OCI-LY1 (cell line): ENCODE results near the gene DUS3L.

Experiments used
- H2AFZ ChIP-seq: fragments of 200-600 bp; sonication (generic), shearing (Covaris generic); 2 replicates; pipeline ENCODE4 v1.6.0; 2014; ENCODE audit warnings: antibody characterized with exemption, mild to moderate bottlenecking, low read length
- H3F3A ChIP-seq: fragments of 200-600 bp; sonication (generic), shearing (Covaris generic); 2 replicates; pipeline ENCODE4 v1.6.0; 2014; ENCODE audit warnings: mild to moderate bottlenecking, antibody characterized with exemption, low read length, moderate library complexity; ENCODE audit not compliant: insufficient read depth
- H3K27ac ChIP-seq: fragments of 200-600 bp; sonication (generic); 2 replicates; pipeline ENCODE4 v1.5.1; 2014; ENCODE audit warnings: low read length, mixed run types, mild to moderate bottlenecking, low read depth; ENCODE audit not compliant: poor library complexity, severe bottlenecking
- H3K27me3 ChIP-seq: fragments of 200-600 bp; sonication (generic); 2 replicates; pipeline ENCODE4 v1.6.0; 2014; ENCODE audit warnings: antibody characterized with exemption, mild to moderate bottlenecking, low read length, moderate library complexity; ENCODE audit not compliant: insufficient read depth
- H3K36me3 ChIP-seq: fragments of 200-600 bp; sonication (generic); 2 replicates; pipeline ENCODE4 v1.6.1; 2014; ENCODE audit warnings: mild to moderate bottlenecking, antibody characterized with exemption, low read length, moderate library complexity, mixed read lengths; ENCODE audit not compliant: insufficient read depth
- H3K4me1 ChIP-seq: fragments of 200-600 bp; sonication (generic); 2 replicates; pipeline ENCODE4 v1.5.1; 2014; ENCODE audit warnings: mild to moderate bottlenecking, low read length, moderate library complexity; ENCODE audit not compliant: insufficient read depth, severe bottlenecking
- H3K4me2 ChIP-seq: fragments of 200-600 bp; sonication (generic), shearing (Covaris generic); 2 replicates; pipeline ENCODE4 v1.6.1; 2014; ENCODE audit warnings: low read length
- H3K4me3 ChIP-seq: fragments of 200-600 bp; sonication (generic); 2 replicates; pipeline ENCODE4 v1.5.1; 2014; ENCODE audit warnings: low read length, low read depth, mild to moderate bottlenecking, mixed read lengths; ENCODE audit not compliant: poor library complexity, severe bottlenecking
- H3K79me2 ChIP-seq: fragments of 200-600 bp; shearing (Covaris generic); 2 replicates; pipeline ENCODE4 v1.6.1; 2016; ENCODE audit warnings: mixed run types, low read length, mixed read lengths; ENCODE audit not compliant: insufficient read depth
- H3K9ac ChIP-seq: fragments of 200-600 bp; sonication (generic), shearing (Covaris generic); 2 replicates; pipeline ENCODE4 v1.6.1; 2014; ENCODE audit warnings: mild to moderate bottlenecking, low read length, mixed read lengths
- H3K9me2 ChIP-seq: fragments of 200-600 bp; sonication (generic), shearing (Covaris generic); 2 replicates; pipeline ENCODE4 v1.6.1; 2014; ENCODE audit warnings: low read depth, mild to moderate bottlenecking, low read length, mixed read lengths
- H3K9me3 ChIP-seq: fragments of 200-600 bp; shearing (Covaris generic); 2 replicates; pipeline ENCODE4 v1.6.1; 2014; ENCODE audit warnings: low read length, mixed read lengths
- H4K20me1 ChIP-seq: fragments of 200-600 bp; sonication (generic), shearing (Covaris generic); 2 replicates; pipeline ENCODE4 v1.6.0; 2016; ENCODE audit warnings: mild to moderate bottlenecking, low read length; ENCODE audit not compliant: insufficient read depth
- CTCF ChIP-seq: fragments of 200-600 bp; sonication (generic), shearing (Covaris generic); IDR thresholded peaks from 2 replicates; pipeline ENCODE4 v1.5.1; 2017; ENCODE audit warnings: mild to moderate bottlenecking, antibody characterized with exemption, low read length, moderate library complexity, mixed read lengths
- EZH2 ChIP-seq: fragments of 200-600 bp; sonication (generic), shearing (Covaris generic); IDR thresholded peaks from 2 replicates; pipeline ENCODE4 v1.8.0; 2017; ENCODE audit warnings: borderline replicate concordance, mixed run types, mild to moderate bottlenecking, antibody characterized with exemption, low read length, moderate library complexity, mixed read lengths

Gene DUS3L

GRCh38 chr19:5789886-5790558 is 941 bp downstream of the DUS3L start:
- no peak for TF ChIP-seq EZH2
- no peak for TF ChIP-seq CTCF
- H3K27ac ChIP-seq: peak overlapping the region; percentile 92
- H3K4me1 ChIP-seq: peaks cover 8% of the 10 kb centered on the region
- H3K9me3 ChIP-seq: no peaks in the 10 kb centered on the region
- no peaks in the 10 kb centered on the region for H3K27me3 ChIP-seq
- H3K79me2 ChIP-seq: no peaks in the 10 kb centered on the region
- H4K20me1 ChIP-seq: no peaks in the 10 kb centered on the region
- peaks cover 51% of the 10 kb centered on the region for H3K36me3 ChIP-seq
- peak overlapping the region; percentile 70 for H3K4me2 ChIP-seq
- H3K9ac ChIP-seq: peak overlapping the region; percentile 53
- no peaks in the 10 kb centered on the region for H3F3A ChIP-seq
- no peak overlapping the region for H2AFZ ChIP-seq
- peak overlapping the region; percentile 78 for H3K4me3 ChIP-seq
- no peaks in the 10 kb centered on the region for H3K9me2 ChIP-seq

DNA sequence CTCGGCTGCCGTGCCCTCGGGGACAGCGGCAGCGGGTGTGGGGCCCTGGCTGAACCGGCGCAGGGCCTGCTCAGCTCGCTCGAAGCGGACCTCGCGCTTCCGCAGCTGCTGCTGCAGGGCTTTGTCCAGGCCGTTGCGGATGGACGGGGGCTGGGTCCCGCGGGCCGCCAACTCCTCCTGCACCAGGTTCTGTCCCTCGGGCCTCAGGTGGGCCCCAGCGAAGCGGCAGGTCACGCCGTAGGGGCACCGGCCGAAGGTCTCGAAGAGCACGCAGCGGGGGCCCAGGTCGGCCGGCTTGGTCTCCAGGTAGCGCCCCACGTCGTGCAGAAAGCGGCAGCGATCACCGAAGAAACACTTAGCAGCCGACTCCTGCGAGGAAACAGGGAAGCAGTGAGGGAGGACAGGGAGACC is 1.6 kb downstream of the DUS3L start:
- Histone ChIP-seq H3K27ac (no peak overlapping the region), H3K9ac (no peak overlapping the region)

DNA sequence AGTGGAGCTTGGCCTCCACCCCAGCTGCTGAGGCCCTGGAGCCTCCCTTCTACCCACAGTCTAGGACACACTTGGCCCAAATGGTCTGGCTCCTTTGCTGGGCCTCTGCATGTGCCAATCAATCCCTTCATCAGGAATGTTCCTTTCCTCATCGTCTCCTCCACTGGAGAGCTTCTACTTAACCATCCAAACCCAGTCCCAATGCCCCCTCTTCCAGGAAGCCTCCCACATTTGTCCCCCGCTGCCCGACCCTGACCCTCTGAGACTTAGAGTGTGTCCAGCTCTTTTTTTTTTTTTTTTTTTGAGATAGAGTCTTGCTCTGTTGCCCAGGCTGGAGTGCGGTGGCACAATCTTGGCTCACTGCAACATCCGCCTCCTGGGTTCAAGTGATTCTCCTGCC is 2.5 kb downstream of the DUS3L start:
- no peaks in the 10 kb centered on the region for H3F3A ChIP-seq
- no peaks in the 10 kb centered on the region for H3K79me2 ChIP-seq
- H2AFZ ChIP-seq: no peak overlapping the region
- H3K4me2 ChIP-seq: no peak overlapping the region
- no peak overlapping the region for H3K9ac ChIP-seq
- H3K27ac ChIP-seq: no peak overlapping the region
- no peaks in the 10 kb centered on the region for H4K20me1 ChIP-seq
- TF ChIP-seq EZH2 (no peak), CTCF (no peak)
- no peaks in the 10 kb centered on the region for H3K27me3 ChIP-seq
- peaks cover 8% of the 10 kb centered on the region for H3K4me1 ChIP-seq
- peaks cover 64% of the 10 kb centered on the region for H3K36me3 ChIP-seq
- H3K9me3 ChIP-seq: no peaks in the 10 kb centered on the region
- H3K9me2 ChIP-seq: no peaks in the 10 kb centered on the region
- no peak overlapping the region for H3K4me3 ChIP-seq

More for the DNA sequence above, 1.6 kb downstream of the DUS3L start:
- no peaks in the 10 kb centered on the region for H3K9me3 ChIP-seq
- peaks cover 8% of the 10 kb centered on the region for H3K4me1 ChIP-seq
- no peaks in the 10 kb centered on the region for H3K79me2 ChIP-seq
- H3K27me3 ChIP-seq: no peaks in the 10 kb centered on the region
- no peak overlapping the region for H3K4me3 ChIP-seq
- peaks cover 58% of the 10 kb centered on the region for H3K36me3 ChIP-seq
- H4K20me1 ChIP-seq: no peaks in the 10 kb centered on the region
- no peaks in the 10 kb centered on the region for H3F3A ChIP-seq
- TF ChIP-seq CTCF (no peak), EZH2 (no peak)
- no peak overlapping the region for H2AFZ ChIP-seq
- no peaks in the 10 kb centered on the region for H3K9me2 ChIP-seq
- no peak overlapping the region for H3K4me2 ChIP-seq
